Measurements from ENCODE around the gene TAS1R3. TPM values are rescaled to one million over a fixed set of nuclear protein-coding genes. Genes with fewer than 3 reads are reported as not detected.
"Not testable (repeated sequence)": the region's sequence is repeated elsewhere in the genome, so short reads cannot be mapped to it uniquely, and the experiment has no call there.

The TAS1R3 gene
- total RNA-seq, 2 experiments from 2014 or later: 0.10 TPM; not detected in 1

DNA sequence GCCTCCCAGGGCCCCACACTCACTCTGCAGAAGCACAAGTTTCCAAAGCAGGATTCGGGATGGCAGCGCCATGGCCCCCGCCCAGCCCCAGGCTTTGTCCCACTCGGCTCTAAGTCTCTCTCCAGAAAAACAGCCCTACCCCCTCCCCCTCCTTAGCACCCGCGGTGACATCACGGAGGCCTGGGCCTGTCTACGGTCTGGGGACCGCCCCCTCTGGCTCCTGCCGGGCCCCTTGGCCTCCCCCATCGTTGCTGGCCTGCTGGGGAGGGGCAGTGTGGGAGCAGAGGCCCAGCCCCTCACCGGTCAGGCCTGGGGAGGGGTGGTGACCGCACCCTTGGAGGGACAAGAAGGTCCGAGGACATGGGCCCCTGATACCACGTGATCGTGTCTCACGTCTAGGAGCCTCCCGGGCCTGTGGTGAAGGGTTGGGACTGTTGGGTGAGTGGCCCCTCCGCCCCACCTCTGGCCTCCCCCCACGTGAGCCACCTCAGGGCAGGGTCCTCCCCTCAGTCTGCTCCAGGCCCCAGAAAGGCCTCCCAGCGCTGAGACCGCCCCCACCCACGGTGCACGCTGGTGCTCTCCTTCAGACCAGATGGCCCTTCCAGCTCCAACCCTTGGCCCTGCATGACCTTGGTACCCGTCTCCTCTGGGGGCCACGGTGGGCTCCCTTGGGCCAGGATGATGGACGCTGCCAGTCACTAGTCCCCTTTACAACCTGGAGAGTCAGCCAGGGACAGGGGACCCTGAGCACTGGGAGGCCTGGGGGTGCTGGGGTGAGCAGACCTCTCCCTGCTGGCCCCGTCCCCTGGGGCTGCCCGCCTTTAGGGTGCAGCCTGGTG, 27.6 kb downstream of the TAS1R3 start, which contains the start of gene MXRA8:
Gene MXRA8, minus strand, starts transcription at position 123 of the 839 bp plus-strand sequence. Its CDS starts 51 bp downstream, at position 72.
- intact Hi-C loops (cut with micrococcal nuclease): no loop called here
- CTCF ChIA-PET: no interaction called here
- Mint-ChIP-seq H3K27me3 (peaks cover 12% of the 10 kb centered on the region), H3K4me1 (ENCODE audit: low read depth) (peaks cover 6% of the 10 kb centered on the region), H3K36me3 (no peaks in the 10 kb centered on the region), H3K4me3 (no peak within 1 kb of the TSS), H3K27ac (no peak within 1 kb of the TSS), H3K9me3 (no peaks in the 10 kb centered on the region)
- DNase-seq: no peak
- POLR2A ChIA-PET: no interaction called here

GRCh38 chr1:1359308-1359663, 28.2 kb downstream of the TAS1R3 start:
- H3K36me3 Mint-ChIP-seq: no peaks in the 10 kb centered on the region
- no peaks in the 10 kb centered on the region for H3K9me3 Mint-ChIP-seq
- intact Hi-C loops (cut with micrococcal nuclease): no loop called here
- H3K4me1 Mint-ChIP-seq (ENCODE audit: low read depth): peaks cover 4% of the 10 kb centered on the region
- POLR2A ChIA-PET: no interaction called here
- no peak overlapping the region for H3K27ac Mint-ChIP-seq
- H3K4me3 Mint-ChIP-seq: no peak overlapping the region
- DNase-seq: no peak
- peaks cover 7% of the 10 kb centered on the region for H3K27me3 Mint-ChIP-seq
- CTCF ChIA-PET: no interaction called here

GRCh38 chr1:1359664-1360468, 28.8 kb downstream of the TAS1R3 start:
- intact Hi-C loops (cut with micrococcal nuclease): no loop called here
- no peak for DNase-seq
- H3K4me3 Mint-ChIP-seq: no peak overlapping the region
- peaks cover 4% of the 10 kb centered on the region for H3K4me1 Mint-ChIP-seq (ENCODE audit: low read depth)
- H3K27me3 Mint-ChIP-seq: peaks cover 6% of the 10 kb centered on the region
- ChIA-PET CTCF (no interaction called here), POLR2A (no interaction called here)
- H3K27ac Mint-ChIP-seq: no peak overlapping the region
- no peaks in the 10 kb centered on the region for H3K36me3 Mint-ChIP-seq
- H3K9me3 Mint-ChIP-seq: no peaks in the 10 kb centered on the region

DNA sequence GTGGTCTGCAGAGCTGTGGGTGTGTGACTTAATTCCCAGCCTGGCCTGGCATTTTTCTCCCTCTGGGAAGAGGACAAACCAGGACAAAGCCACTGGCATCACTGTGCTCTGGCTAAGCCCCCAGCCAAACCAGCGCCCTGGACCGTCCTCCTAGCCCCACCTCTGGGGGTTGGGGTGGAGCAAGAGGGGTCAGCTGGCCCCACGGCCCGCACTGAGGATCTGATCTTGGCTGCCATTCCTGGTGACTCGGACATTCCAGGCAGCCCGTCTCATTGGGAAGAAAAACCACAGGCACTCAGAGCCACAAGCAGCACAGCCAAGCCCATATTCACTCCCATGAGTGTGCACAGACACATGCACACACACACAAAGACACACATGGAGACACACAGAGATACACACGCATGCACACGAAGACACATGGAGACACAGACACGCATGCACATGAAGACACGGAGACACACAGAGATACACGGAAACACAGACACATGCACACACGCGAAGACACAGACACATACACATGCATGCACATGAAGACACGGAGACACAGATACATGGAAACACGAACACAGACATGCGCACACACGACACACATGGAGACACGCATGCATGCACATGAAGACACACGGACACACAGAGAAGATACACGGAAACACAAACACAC, 29.6 kb downstream of the TAS1R3 start:
- Mint-ChIP-seq H3K27ac (no peak overlapping the region), H3K4me1 (ENCODE audit: low read depth) (peaks cover 4% of the 10 kb centered on the region), H3K27me3 (peaks cover 6% of the 10 kb centered on the region), H3K9me3 (no peaks in the 10 kb centered on the region), H3K4me3 (no peak overlapping the region), H3K36me3 (no peaks in the 10 kb centered on the region)
- ChIA-PET CTCF (no interaction called here), POLR2A (no interaction called here)
- intact Hi-C loops (cut with micrococcal nuclease): no loop called here
- no peak for DNase-seq

GRCh38 chr1:1361233-1361981, 30.3 kb downstream of the TAS1R3 start:
- intact Hi-C loops (cut with micrococcal nuclease): no loop called here
- no peaks in the 10 kb centered on the region for H3K9me3 Mint-ChIP-seq
- CTCF ChIA-PET: no interaction called here

GRCh38 chr1:1361982-1362423, 30.9 kb downstream of the TAS1R3 start:
- Mint-ChIP-seq H3K9me3 (no peaks in the 10 kb centered on the region), H3K27ac (no peak overlapping the region), H3K4me1 (ENCODE audit: low read depth) (peaks cover 4% of the 10 kb centered on the region), H3K4me3 (no peak overlapping the region), H3K27me3 (peaks cover 6% of the 10 kb centered on the region), H3K36me3 (no peaks in the 10 kb centered on the region)
- ChIA-PET CTCF (interaction anchor here (1.1 kb wide), 1 partner anchor 10 kb away, joined by 4 read pairs; no protein-coding TSS in a partner anchor), POLR2A (no interaction called here)
- no peak for DNase-seq
- intact Hi-C loops (cut with micrococcal nuclease): no loop called here

More at GRCh38 chr1:1361233-1361981, 30.3 kb downstream of the TAS1R3 start:
- H3K4me3 Mint-ChIP-seq: no peak overlapping the region
- H3K27me3 Mint-ChIP-seq: peaks cover 6% of the 10 kb centered on the region
- H3K4me1 Mint-ChIP-seq (ENCODE audit: low read depth): peaks cover 4% of the 10 kb centered on the region
- no peaks in the 10 kb centered on the region for H3K36me3 Mint-ChIP-seq
- POLR2A ChIA-PET: no interaction called here
- H3K27ac Mint-ChIP-seq: no peak overlapping the region
- no peak for DNase-seq

- peaks cover 2% of the 10 kb centered on the region for H3K4me1 Mint-ChIP-seq (ENCODE audit: low read depth)
- no peak for DNase-seq
- no peaks in the 10 kb centered on the region for H3K27me3 Mint-ChIP-seq
- H3K36me3 Mint-ChIP-seq: no peaks in the 10 kb centered on the region
- H3K27ac Mint-ChIP-seq: no peak overlapping the region
- intact Hi-C loops (cut with micrococcal nuclease): no loop called here
- ChIA-PET POLR2A (no interaction called here), CTCF (no interaction called here)
- H3K9me3 Mint-ChIP-seq: no peaks in the 10 kb centered on the region
- H3K4me3 Mint-ChIP-seq: no peak overlapping the region
Observed at GRCh38 chr1:1364266-1364665, 33.2 kb downstream of the TAS1R3 start.

GRCh38 chr1:1365875-1366698, 35.0 kb downstream of the TAS1R3 start:
- no peak overlapping the region for H3K27ac Mint-ChIP-seq

GRCh38 chr1:1366699-1367066, 35.6 kb downstream of the TAS1R3 start:
- Mint-ChIP-seq H3K27me3 (no peaks in the 10 kb centered on the region), H3K4me1 (ENCODE audit: low read depth) (peaks cover 2% of the 10 kb centered on the region), H3K4me3 (no peak overlapping the region), H3K9me3 (no peaks in the 10 kb centered on the region), H3K27ac (no peak overlapping the region), H3K36me3 (no peaks in the 10 kb centered on the region)
- ChIA-PET POLR2A (no interaction called here), CTCF (no interaction called here)
- no peak for DNase-seq
- intact Hi-C loops (cut with micrococcal nuclease): no loop called here

More at GRCh38 chr1:1365875-1366698, 35.0 kb downstream of the TAS1R3 start:
- ChIA-PET POLR2A (no interaction called here), CTCF (no interaction called here)
- no peaks in the 10 kb centered on the region for H3K4me1 Mint-ChIP-seq (ENCODE audit: low read depth)
- no peaks in the 10 kb centered on the region for H3K36me3 Mint-ChIP-seq
- H3K27me3 Mint-ChIP-seq: no peaks in the 10 kb centered on the region
- intact Hi-C loops (cut with micrococcal nuclease): no loop called here
- H3K9me3 Mint-ChIP-seq: no peaks in the 10 kb centered on the region
- DNase-seq: no peak
- no peak overlapping the region for H3K4me3 Mint-ChIP-seq

DNA sequence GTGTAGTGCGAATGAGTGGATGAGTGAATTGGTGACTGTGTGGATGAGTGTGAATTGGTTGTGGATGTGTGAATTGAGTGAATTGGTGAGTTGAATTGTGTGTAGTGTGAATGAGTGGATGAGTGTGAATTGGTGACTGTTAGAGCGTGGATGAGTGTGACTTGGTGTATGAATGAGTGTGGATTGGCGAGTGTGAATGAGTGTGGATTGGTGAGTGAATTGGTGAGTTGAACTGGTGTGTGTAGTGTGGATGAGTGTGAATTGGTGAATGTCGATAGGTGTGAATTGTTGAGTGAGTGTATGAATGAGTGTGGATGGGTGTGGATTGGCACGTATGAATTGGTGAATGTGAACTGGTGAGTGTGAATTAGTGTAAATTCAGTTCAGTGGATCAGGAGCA, 36.2 kb downstream of the TAS1R3 start:
- no peak for DNase-seq
- H3K4me3 Mint-ChIP-seq: no peak overlapping the region
- intact Hi-C loops (cut with micrococcal nuclease): no loop called here
- POLR2A ChIA-PET: no interaction called here
- no peak overlapping the region for H3K27ac Mint-ChIP-seq
- CTCF ChIA-PET: no interaction called here
- H3K36me3 Mint-ChIP-seq: no peaks in the 10 kb centered on the region
- H3K27me3 Mint-ChIP-seq: no peaks in the 10 kb centered on the region
- H3K4me1 Mint-ChIP-seq (ENCODE audit: low read depth): peaks cover 5% of the 10 kb centered on the region
- H3K9me3 Mint-ChIP-seq: no peaks in the 10 kb centered on the region

GRCh38 chr1:1370094-1370493, 39.0 kb downstream of the TAS1R3 start:
- H3K36me3 Mint-ChIP-seq, POLR2A ChIA-PET, DNase-seq, H3K27me3 Mint-ChIP-seq, H3K4me3 Mint-ChIP-seq, H3K27ac Mint-ChIP-seq, H3K9me3 Mint-ChIP-seq: not testable (repeated sequence)
- H3K4me1 Mint-ChIP-seq (ENCODE audit: low read depth): peaks cover 15% of the 10 kb centered on the region
- CTCF ChIA-PET: interaction anchor here (0.8 to 2.8 kb wide), 4 partner anchors 22 to 135 kb away, joined by 4 to 21 read pairs (median 9); partner anchors contain the start of gene CCNL2
- intact Hi-C loops (cut with micrococcal nuclease): loop anchor here (10.0 kb wide), 1 partner anchor 335 kb away; no protein-coding TSS in a partner anchor
